Mesenchymal stem cell (in vitro differentiated cells and primary cell): ENCODE measurements around the gene ACADL.

Experiments
- DNase-seq: peaks from one replicate; pipeline ENCODE4 v3.0.0-alpha.2; 2013
- H2AFZ ChIP-seq: one replicate; pipeline ENCODE4 v1.6.1; 2013; ENCODE audit warnings: low read depth, mild to moderate bottlenecking, control low read depth, inconsistent platforms, low read length, moderate library complexity
- H2AK5ac ChIP-seq: 2 replicates; pipeline ENCODE4 v1.6.1; 2013; ENCODE audit warnings: low read length, moderate library complexity, mild to moderate bottlenecking, inconsistent platforms; ENCODE audit not compliant: severe bottlenecking
- H2BK120ac ChIP-seq: one replicate; pipeline ENCODE4 v1.6.1; 2013; ENCODE audit warnings: low read depth, mild to moderate bottlenecking, inconsistent platforms, low read length, moderate library complexity
- H2BK12ac ChIP-seq, 2 experiments: one replicate each; pipeline ENCODE4 v1.6.1; 2013; ENCODE audit warnings: inconsistent platforms in 2 of 2, low read length in 2 of 2, mild to moderate bottlenecking in 2 of 2, moderate library complexity in 2 of 2, control low read depth in 1 of 2
- H2BK15ac ChIP-seq: one replicate; pipeline ENCODE4 v1.6.1; 2013; ENCODE audit warnings: mild to moderate bottlenecking, low read depth, inconsistent platforms; ENCODE audit not compliant: poor library complexity, severe bottlenecking
- H2BK5ac ChIP-seq: 2 replicates; pipeline ENCODE4 v1.6.1; 2013; ENCODE audit warnings: low read depth, mild to moderate bottlenecking, low read length, control low read depth, inconsistent platforms; ENCODE audit not compliant: poor library complexity, severe bottlenecking
- H3K14ac ChIP-seq, 2 experiments: one replicate each; pipeline ENCODE4 v1.6.1; 2013; ENCODE audit warnings: inconsistent platforms in 2 of 2, low read length in 2 of 2, control low read depth in 1 of 2, mild to moderate bottlenecking in 1 of 2, moderate library complexity in 1 of 2
- H3K18ac ChIP-seq, 2 experiments: one replicate each; pipeline ENCODE4 v1.6.1; 2013; ENCODE audit warnings: inconsistent platforms in 2 of 2, low read length in 2 of 2, control low read depth in 1 of 2, low read depth in 1 of 2, mild to moderate bottlenecking in 1 of 2
- H3K23ac ChIP-seq, 2 experiments: one replicate each; pipeline ENCODE4 v1.6.1; 2013; ENCODE audit warnings: inconsistent platforms in 2 of 2, low read length in 2 of 2, mild to moderate bottlenecking in 2 of 2, moderate library complexity in 2 of 2, control low read depth in 1 of 2
- H3K27ac ChIP-seq: 2 replicates; pipeline ENCODE4 v1.5.1; 2013; ENCODE audit warnings: mild to moderate bottlenecking, moderate library complexity, low read length, control low read depth, inconsistent platforms; ENCODE audit not compliant: poor library complexity, severe bottlenecking
- H3K27me3 ChIP-seq, 2 experiments: 2 replicates each; pipeline versions ENCODE4 v1.6.1 to v1.7.0; 2013; ENCODE audit warnings: low read length in 2 of 2, mild to moderate bottlenecking in 2 of 2, moderate library complexity in 2 of 2, control low read depth in 1 of 2, inconsistent platforms in 1 of 2; ENCODE audit not compliant: control insufficient read depth in 1 of 2, insufficient read depth in 1 of 2
- H3K36me3 ChIP-seq, 2 experiments: 2 replicates each; pipeline versions ENCODE4 v1.6.1 to v1.7.0; 2013; ENCODE audit warnings: low read length in 2 of 2, control low read depth in 1 of 2, inconsistent platforms in 1 of 2, low read depth in 1 of 2, mild to moderate bottlenecking in 1 of 2; ENCODE audit not compliant: insufficient read depth in 2 of 2, control insufficient read depth in 1 of 2
- H3K4ac ChIP-seq, 2 experiments: one replicate each; pipeline ENCODE4 v1.6.1; 2013; ENCODE audit warnings: inconsistent platforms in 2 of 2, low read length in 2 of 2, mild to moderate bottlenecking in 2 of 2, moderate library complexity in 2 of 2, control low read depth in 1 of 2, low read depth in 1 of 2
- H3K4me1 ChIP-seq: 2 replicates; pipeline ENCODE4 v1.6.1; 2013; ENCODE audit warnings: low read depth, low read length, control low read depth; ENCODE audit not compliant: control insufficient read depth, insufficient read depth
- H3K4me2 ChIP-seq: 2 replicates; pipeline ENCODE4 v1.6.1; 2013; ENCODE audit warnings: low read length, mild to moderate bottlenecking, inconsistent platforms; ENCODE audit not compliant: poor library complexity, severe bottlenecking
- H3K4me3 ChIP-seq, 2 experiments: 2 replicates each; pipeline versions ENCODE4 v1.5.1 to v1.7.0; 2013; ENCODE audit warnings: low read length in 2 of 2, mild to moderate bottlenecking in 2 of 2, control low read depth in 1 of 2, low read depth in 1 of 2; ENCODE audit not compliant: insufficient read depth in 1 of 2
- H3K79me1 ChIP-seq: replicated peaks from 2 replicates; pipeline ENCODE4 v1.6.1; 2013; ENCODE audit warnings: mild to moderate bottlenecking, control low read depth, low read length, inconsistent platforms; ENCODE audit not compliant: poor library complexity, severe bottlenecking
- H3K9ac ChIP-seq: 2 replicates; pipeline ENCODE4 v1.7.0; 2013; ENCODE audit warnings: mild to moderate bottlenecking, low read length, moderate library complexity
- H3K9me3 ChIP-seq: 2 replicates; pipeline ENCODE4 v1.7.0; 2013; ENCODE audit warnings: mild to moderate bottlenecking, low read length; ENCODE audit not compliant: control insufficient read depth
- H4K8ac ChIP-seq: one replicate; pipeline ENCODE4 v1.6.1; 2013; ENCODE audit warnings: inconsistent platforms, mild to moderate bottlenecking, low read length, moderate library complexity
- H4K91ac ChIP-seq: one replicate; pipeline ENCODE4 v1.6.1; 2013; ENCODE audit warnings: mild to moderate bottlenecking, low read length, inconsistent platforms
- WGBS: methylation state at CpG from one replicate; pipeline ENCODE4 v1.1.7; 2013; ENCODE audit warnings: mixed read lengths; 5-methylcytosine and 5-hydroxymethylcytosine counted together

The ACADL gene

GRCh38 chr2:210226223-210226622 is 976 bp upstream of the ACADL start:
- Histone ChIP-seq H3K27me3 (peaks cover 0 to 17% of the 10 kb centered on the region in 2 experiments), H2BK15ac (no peak overlapping the region), H3K14ac (no peak overlapping the region), H4K8ac (no peak overlapping the region), H3K9ac (no peak overlapping the region), H2BK12ac (no peak overlapping the region), H4K91ac (no peak overlapping the region), H3K4me3 (no peak overlapping the region), H3K4me1 (peaks cover 4% of the 10 kb centered on the region), H3K27ac (no peak overlapping the region), H3K18ac (no peak overlapping the region), H3K36me3 (no peaks in the 10 kb centered on the region), H2AFZ (no peak overlapping the region), H3K4ac (no peak overlapping the region), H2AK5ac (no peak overlapping the region), H3K4me2 (no peak overlapping the region), H3K79me1 (no peaks in the 10 kb centered on the region), H2BK5ac (no peak overlapping the region), H2BK120ac (no peak overlapping the region), H3K23ac (no peak overlapping the region), H3K9me3 (no peaks in the 10 kb centered on the region)
- WGBS: no CpG with 5 or more reads among the region's 2 CpGs
- no peak for DNase-seq

- Histone ChIP-seq H2AK5ac (no peak overlapping the region), H2AFZ (no peak overlapping the region), H2BK120ac (no peak overlapping the region), H3K18ac (no peak overlapping the region), H3K9me3 (no peaks in the 10 kb centered on the region), H2BK15ac (no peak overlapping the region), H3K9ac (peak overlapping the region; percentile 63), H4K8ac (no peak overlapping the region), H3K4me3 (peak overlapping the region; percentile 86 to 90), H3K36me3 (no peaks in the 10 kb centered on the region), H3K4me1 (peaks cover 4% of the 10 kb centered on the region), H3K4ac (no peak overlapping the region), H3K23ac (no peak overlapping the region), H3K27ac (no peak overlapping the region), H2BK5ac (no peak overlapping the region), H4K91ac (no peak overlapping the region), H3K4me2 (peak overlapping the region; percentile 95), H3K79me1 (no peaks in the 10 kb centered on the region), H3K14ac (no peak overlapping the region), H3K27me3 (peaks cover 0 to 17% of the 10 kb centered on the region in 2 experiments), H2BK12ac (no peak overlapping the region)
- 15% methylated on average over 24 of the region's 24 CpGs for WGBS
- DNase-seq: no peak
Observed at GRCh38 chr2:210224591-210224940, 681 bp downstream of the ACADL start.

- H3K18ac ChIP-seq: no peak overlapping the region
- H3K4me3 ChIP-seq: no peak overlapping the region
- no peak overlapping the region for H3K14ac ChIP-seq
- H3K9me3 ChIP-seq: no peaks in the 10 kb centered on the region
- no peaks in the 10 kb centered on the region for H3K79me1 ChIP-seq
- H3K4me1 ChIP-seq: no peaks in the 10 kb centered on the region
- H3K9ac ChIP-seq: no peak overlapping the region
- no peak overlapping the region for H2AK5ac ChIP-seq
- no peak overlapping the region for H2AFZ ChIP-seq
- no peaks in the 10 kb centered on the region for H3K36me3 ChIP-seq
- no peak for DNase-seq
- no peak overlapping the region for H2BK15ac ChIP-seq
- no peak overlapping the region for H3K4me2 ChIP-seq
- no peak overlapping the region for H4K8ac ChIP-seq
- no peak overlapping the region for H4K91ac ChIP-seq
- H2BK120ac ChIP-seq: no peak overlapping the region
- WGBS: 42% methylated on average over 1 of the region's 1 CpG
- H3K27ac ChIP-seq: no peak overlapping the region
- no peak overlapping the region for H2BK12ac ChIP-seq
- no peak overlapping the region for H2BK5ac ChIP-seq
- H3K4ac ChIP-seq: no peak overlapping the region
- H3K27me3 ChIP-seq: no peaks in the 10 kb centered on the region
- no peak overlapping the region for H3K23ac ChIP-seq
Observed at GRCh38 chr2:210215120-210215519, 10.1 kb downstream of the ACADL start.

GRCh38 chr2:210210185-210210584 is 15.1 kb downstream of the ACADL start:
- Histone ChIP-seq H3K14ac (no peak overlapping the region), H3K18ac (no peak overlapping the region), H4K91ac (no peak overlapping the region), H3K4me2 (no peak overlapping the region), H3K9ac (no peak overlapping the region), H2AFZ (no peak overlapping the region), H3K27me3 (no peaks in the 10 kb centered on the region), H2BK12ac (no peak overlapping the region), H3K23ac (no peak overlapping the region), H3K79me1 (no peaks in the 10 kb centered on the region), H2BK120ac (no peak overlapping the region), H3K4me3 (no peak overlapping the region), H2BK5ac (no peak overlapping the region), H2BK15ac (no peak overlapping the region), H3K27ac (no peak overlapping the region), H3K4ac (no peak overlapping the region), H4K8ac (no peak overlapping the region), H3K9me3 (no peaks in the 10 kb centered on the region), H3K4me1 (no peaks in the 10 kb centered on the region), H3K36me3 (no peaks in the 10 kb centered on the region), H2AK5ac (no peak overlapping the region)
- DNase-seq: no peak
- 83% methylated on average over 1 of the region's 1 CpG for WGBS
